GM12801 (cell line): ENCODE data around the gene MBOAT7.

Source experiments
- CTCF ChIP-seq: IDR thresholded peaks from one replicate; pipeline ENCODE4 v1.5.1; 2011; ENCODE audit warnings: control low read depth; ENCODE audit not compliant: insufficient read length; ENCODE audit errors: extremely low read depth

The MBOAT7 gene

GRCh38 chr19:54179921-54180461 lies 9.4 kb downstream of the MBOAT7 start:
- TF ChIP-seq CTCF: no peak

GRCh38 chr19:54179262-54179852 lies 10.0 kb downstream of the MBOAT7 start:
- no peak for TF ChIP-seq CTCF

GRCh38 chr19:54178581-54179261 lies 10.7 kb downstream of the MBOAT7 start:
- no peak for TF ChIP-seq CTCF

GRCh38 chr19:54173951-54174834 lies 15.2 kb downstream of the MBOAT7 start:
- TF ChIP-seq CTCF: no peak

GRCh38 chr19:54173359-54173699 lies 16.1 kb downstream of the MBOAT7 start:
- TF ChIP-seq CTCF: no peak

GRCh38 chr19:54172471-54173358 lies 16.7 kb downstream of the MBOAT7 start, which contains the start of gene TMC4:
TSS of gene TMC4 (minus strand) at chr19:54173160. CDS start at chr19:54173117, 43 bp downstream.
- TF ChIP-seq CTCF: no peak
